Gastroesophageal sphincter (tissue), 3 donors: ENCODE results near the gene ANKRD9.

Source experiments
- CTCF ChIP-seq, 4 experiments: fragments of 200-600 bp in 2 of 4; fragments of 450-650 bp in 2 of 4; sonication (generic) in 1 of 4; IDR thresholded peaks; one replicate each; pipeline ENCODE4 v1.5.1; 2017 to 2019; ENCODE audit warnings: antibody characterized with exemption in 4 of 4, mild to moderate bottlenecking in 2 of 4, moderate library complexity in 2 of 4
- POLR2A ChIP-seq, 2 donors: fragments of 450-650 bp; IDR thresholded peaks; one replicate each; pipeline ENCODE4 v1.6.1; 2017; ENCODE audit warnings: antibody characterized with exemption in 2 of 2, mild to moderate bottlenecking in 2 of 2, moderate library complexity in 1 of 2

DNA sequence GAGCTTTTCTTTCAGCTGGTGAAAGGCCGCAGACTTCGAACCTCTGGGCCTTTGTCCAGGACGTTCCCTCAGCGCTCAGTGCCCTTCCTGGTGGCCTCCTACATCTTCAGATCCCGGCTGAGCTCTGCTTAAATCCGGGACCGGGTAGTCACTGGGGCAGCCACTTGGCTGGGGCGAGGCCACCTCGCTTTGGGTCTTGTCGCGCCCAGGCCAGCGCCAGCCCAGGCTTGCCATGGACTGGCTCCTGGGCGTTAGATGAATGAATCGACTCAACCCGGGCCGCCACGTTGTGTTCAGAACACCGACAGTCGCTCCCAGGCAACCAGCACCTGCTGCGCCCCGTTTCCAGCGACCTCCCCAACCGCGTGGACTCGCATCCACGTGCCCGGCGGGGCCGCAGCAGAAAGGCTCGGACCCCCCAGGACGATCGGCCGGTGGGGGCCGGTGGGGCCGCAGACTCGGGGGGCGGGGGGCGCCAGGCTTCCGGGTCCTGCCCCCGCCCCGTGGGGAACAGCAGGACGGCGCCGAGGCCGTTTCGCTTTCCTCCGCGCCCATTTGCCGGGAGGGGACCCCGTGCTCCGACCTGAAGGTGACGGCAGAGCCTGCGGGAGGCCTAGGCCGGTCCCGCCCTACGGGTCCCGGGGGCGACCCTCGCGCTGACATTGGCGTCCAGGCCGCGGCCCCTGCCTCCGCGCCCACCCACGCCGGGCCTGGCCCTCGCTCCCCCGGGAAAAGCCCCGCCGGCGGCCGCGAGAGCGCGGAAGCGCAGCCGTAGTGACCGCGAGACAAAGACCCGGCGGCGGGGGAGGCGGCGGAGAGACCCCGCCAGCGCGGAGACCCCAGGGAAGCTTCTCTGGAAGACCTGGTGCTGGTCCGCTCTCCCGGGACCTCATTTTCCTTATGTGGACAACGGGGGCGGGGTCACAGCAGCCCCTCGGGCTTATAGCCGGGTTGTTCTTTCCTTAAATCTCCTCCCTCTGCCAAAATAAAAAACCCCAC lies 45.5 kb upstream of the ANKRD9 start:
- no peak for TF ChIP-seq CTCF (IDR thresholded peaks at IDR 0.05)
- TF ChIP-seq POLR2A (IDR thresholded peaks at IDR 0.05) = no peak
